Measurements from ENCODE around the gene PBX2. TPM values are rescaled to one million over a fixed set of nuclear protein-coding genes. Genes with fewer than 3 reads are reported as not detected.

The PBX2 gene
- total and polyA plus RNA-seq, 2 of the 4 experiments (the other 2 are of a cell fraction), result 17.7 to 56.8 TPM

DNA sequence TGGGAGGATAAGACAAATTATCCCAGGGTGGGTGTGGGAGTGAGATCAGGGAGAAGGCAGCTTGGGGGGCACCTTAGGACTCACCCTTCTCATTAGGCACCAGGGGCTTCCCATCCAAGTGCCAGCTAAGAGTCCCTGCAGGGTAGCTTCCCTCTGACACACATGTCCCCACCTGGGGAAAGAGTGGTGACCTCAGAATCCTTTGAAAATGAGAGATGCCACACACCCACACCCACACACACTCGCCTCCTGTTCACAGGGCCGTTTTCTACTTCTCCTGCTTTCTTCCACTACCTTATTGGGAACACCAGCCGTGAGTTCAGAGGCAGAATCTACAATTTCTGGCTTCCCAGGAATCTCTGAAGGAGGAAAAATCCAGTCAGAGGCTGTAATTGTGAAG is 7.0 kb downstream of the PBX2 start:
- Histone ChIP-seq H4K5ac (ENCODE audit: low read depth, low read length) (no peak overlapping the region), H3K4ac (ENCODE audit: low read depth, low read length) (no peak overlapping the region), H3K18ac (ENCODE audit: low read depth, low read length) (no peak overlapping the region), H2AFZ (replicated peaks; ENCODE audit: low read length, poor library complexity) (no peak overlapping the region), H3K9me1 (ENCODE audit: insufficient read depth, low read length) (peaks cover 15% of the 10 kb centered on the region), H3K79me1 (ENCODE audit: low read depth in 1 of 2, low read length in 2 of 2) (peaks cover 18 to 44% of the 10 kb centered on the region in 2 experiments), H2BK15ac (ENCODE audit: low read depth, low read length) (no peak overlapping the region), H4K20me1 (ENCODE audit: insufficient read depth, low read length) (peaks cover under 1% of the 10 kb centered on the region; the same call in 1 of the 2 replicates), H3K23ac (ENCODE audit: low read depth, low read length) (no peak overlapping the region), H2BK120ac (ENCODE audit: low read depth, low read length) (no peak overlapping the region), H4K91ac (ENCODE audit: insufficient read depth, low read depth, low read length) (no peak overlapping the region), H3K14ac (replicated peaks; ENCODE audit: low read depth, low read length) (no peak overlapping the region), H3K4me3 (ENCODE audit: insufficient read depth, low read depth, low read length) (no peak overlapping the region), H4K8ac (ENCODE audit: low read depth in 2 of 2, low read length in 2 of 2) (no peak overlapping the region), H3K4me2 (ENCODE audit: low read depth, low read length) (no peak overlapping the region), H3K36me3 (ENCODE audit: control insufficient read depth, insufficient read depth, low read length) (peaks cover 38% of the 10 kb centered on the region), H2BK5ac (ENCODE audit: low read depth, low read length, poor library complexity, severe bottlenecking) (no peak overlapping the region), H3K9ac (ENCODE audit: low read depth, low read length) (no peak overlapping the region), H2BK20ac (ENCODE audit: low read depth, low read length) (no peak overlapping the region), H2AK5ac (ENCODE audit: low read depth, low read length) (no peak overlapping the region), H2AK9ac (replicated peaks; ENCODE audit: low read depth, low read length, poor library complexity) (no peak overlapping the region), H3K27ac (ENCODE audit: insufficient read depth, low read length) (no peak overlapping the region), H3K9me3 (ENCODE audit: control insufficient read depth, insufficient read depth, low read length) (no peaks in the 10 kb centered on the region), H3K4me1 (ENCODE audit: control insufficient read depth, insufficient read depth, low read length) (no peaks in the 10 kb centered on the region), H3K56ac (ENCODE audit: extremely low read depth, insufficient read depth, low read length) (no peak overlapping the region), H3K27me3 (ENCODE audit: control insufficient read depth, insufficient read depth, low read length) (no peaks in the 10 kb centered on the region)
- in situ Hi-C loops (cut with MboI; ENCODE audit: low sequenced_read_pairs) (loop anchor here (25.0 kb wide), 1 partner anchor 779 kb away; the partner anchor contains the start of genes BRD2 and HLA-DMA), dilution Hi-C loops (cut with HindIII; ENCODE audit: low sequenced_read_pairs, unreplicated experiment) (no loop called here), intact Hi-C loops (cut with micrococcal nuclease) (no loop called here)
- BruUV-seq (replicated peaks), result no TSS peak
- ChIA-PET CTCF (no interaction called here), POLR2A (ENCODE audit: unreplicated experiment) (no interaction called here)
- DNase-seq (no peak), ATAC-seq (ENCODE audit: low read depth) (no peak)
- no CpG with 5 or more reads among the region's 3 CpGs for WGBS, 2 experiments (ENCODE audit: extremely low coverage in 2 of 2, insufficient read length in 1 of 2)
- TF ChIP-seq RCOR1 (IDR thresholded peaks at IDR 0.05; ENCODE audit: insufficient replicate concordance, low read length) (no peak), RFX5 (IDR thresholded peaks at IDR 0.05; ENCODE audit: low read depth, low read length) (no peak), SMC3 (IDR thresholded peaks at IDR 0.05; ENCODE audit: low read depth, low read length) (no peak), MAZ (IDR thresholded peaks at IDR 0.05; ENCODE audit: borderline replicate concordance, low read depth, low read length) (no peak), MAFK (IDR thresholded peaks at IDR 0.05; ENCODE audit: low read depth, low read length) (no peak), MXI1 (IDR thresholded peaks at IDR 0.05; ENCODE audit: borderline replicate concordance, low read depth, low read length) (no peak), FOS (IDR thresholded peaks at IDR 0.05; ENCODE audit: low read depth, low read length) (no peak), NFE2L2 (IDR thresholded peaks at IDR 0.05; ENCODE audit: low read depth, low read length) (no peak), RAD21 (IDR thresholded peaks at IDR 0.05; ENCODE audit: low read length) (no peak), POLR2A (IDR thresholded peaks at IDR 0.05; ENCODE audit: low read depth, low read length) (no peak), CHD1 (IDR thresholded peaks at IDR 0.05; ENCODE audit: low read depth, low read length) (no peak), CEBPB (IDR thresholded peaks at IDR 0.05; ENCODE audit: low read depth, low read length) (no peak), BHLHE40 (IDR thresholded peaks at IDR 0.05; ENCODE audit: low read depth, low read length) (no peak)
- TF ChIP-seq, protein P1, sequence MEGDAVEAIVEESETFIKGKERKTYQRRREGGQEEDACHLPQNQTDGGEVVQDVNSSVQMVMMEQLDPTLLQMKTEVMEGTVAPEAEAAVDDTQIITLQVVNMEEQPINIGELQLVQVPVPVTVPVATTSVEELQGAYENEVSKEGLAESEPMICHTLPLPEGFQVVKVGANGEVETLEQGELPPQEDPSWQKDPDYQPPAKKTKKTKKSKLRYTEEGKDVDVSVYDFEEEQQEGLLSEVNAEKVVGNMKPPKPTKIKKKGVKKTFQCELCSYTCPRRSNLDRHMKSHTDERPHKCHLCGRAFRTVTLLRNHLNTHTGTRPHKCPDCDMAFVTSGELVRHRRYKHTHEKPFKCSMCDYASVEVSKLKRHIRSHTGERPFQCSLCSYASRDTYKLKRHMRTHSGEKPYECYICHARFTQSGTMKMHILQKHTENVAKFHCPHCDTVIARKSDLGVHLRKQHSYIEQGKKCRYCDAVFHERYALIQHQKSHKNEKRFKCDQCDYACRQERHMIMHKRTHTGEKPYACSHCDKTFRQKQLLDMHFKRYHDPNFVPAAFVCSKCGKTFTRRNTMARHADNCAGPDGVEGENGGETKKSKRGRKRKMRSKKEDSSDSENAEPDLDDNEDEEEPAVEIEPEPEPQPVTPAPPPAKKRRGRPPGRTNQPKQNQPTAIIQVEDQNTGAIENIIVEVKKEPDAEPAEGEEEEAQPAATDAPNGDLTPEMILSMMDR (conservative IDR thresholded peaks at IDR 0.05; ENCODE audit: low read depth, low read length), result no peak
- TF ChIP-seq, protein P2, sequence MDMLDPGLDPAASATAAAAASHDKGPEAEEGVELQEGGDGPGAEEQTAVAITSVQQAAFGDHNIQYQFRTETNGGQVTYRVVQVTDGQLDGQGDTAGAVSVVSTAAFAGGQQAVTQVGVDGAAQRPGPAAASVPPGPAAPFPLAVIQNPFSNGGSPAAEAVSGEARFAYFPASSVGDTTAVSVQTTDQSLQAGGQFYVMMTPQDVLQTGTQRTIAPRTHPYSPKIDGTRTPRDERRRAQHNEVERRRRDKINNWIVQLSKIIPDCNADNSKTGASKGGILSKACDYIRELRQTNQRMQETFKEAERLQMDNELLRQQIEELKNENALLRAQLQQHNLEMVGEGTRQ (IDR thresholded peaks at IDR 0.05; ENCODE audit: low read depth, low read length), result no peak
- TF ChIP-seq, protein P3, sequence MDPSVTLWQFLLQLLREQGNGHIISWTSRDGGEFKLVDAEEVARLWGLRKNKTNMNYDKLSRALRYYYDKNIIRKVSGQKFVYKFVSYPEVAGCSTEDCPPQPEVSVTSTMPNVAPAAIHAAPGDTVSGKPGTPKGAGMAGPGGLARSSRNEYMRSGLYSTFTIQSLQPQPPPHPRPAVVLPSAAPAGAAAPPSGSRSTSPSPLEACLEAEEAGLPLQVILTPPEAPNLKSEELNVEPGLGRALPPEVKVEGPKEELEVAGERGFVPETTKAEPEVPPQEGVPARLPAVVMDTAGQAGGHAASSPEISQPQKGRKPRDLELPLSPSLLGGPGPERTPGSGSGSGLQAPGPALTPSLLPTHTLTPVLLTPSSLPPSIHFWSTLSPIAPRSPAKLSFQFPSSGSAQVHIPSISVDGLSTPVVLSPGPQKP (IDR thresholded peaks at IDR 0.05; ENCODE audit: borderline replicate concordance, low read depth, low read length), result no peak
